ENCODE measurements around the gene FOXP3.

Gene FOXP3

DNA sequence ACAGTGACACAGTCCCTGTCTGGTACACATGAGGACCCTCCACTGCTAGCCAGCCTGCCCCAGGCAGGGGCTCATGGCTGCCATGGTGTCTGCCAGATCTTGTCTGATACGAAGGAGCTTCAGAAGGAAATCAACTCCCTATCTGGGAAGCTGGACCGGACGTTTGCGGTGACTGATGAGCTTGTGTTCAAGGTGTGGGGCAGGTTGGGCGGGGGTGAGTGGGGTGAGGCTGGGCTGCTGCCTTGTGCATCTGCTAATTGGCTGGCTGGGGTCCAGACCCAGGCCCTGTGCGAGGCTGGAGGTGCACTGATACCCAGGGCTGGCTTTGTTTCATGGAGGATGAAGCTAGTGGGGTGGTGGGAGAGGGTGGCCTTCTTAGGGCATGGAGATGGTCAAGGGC is 15.4 kb downstream of the FOXP3 start:
- FAIRE-seq, result no peak

DNA sequence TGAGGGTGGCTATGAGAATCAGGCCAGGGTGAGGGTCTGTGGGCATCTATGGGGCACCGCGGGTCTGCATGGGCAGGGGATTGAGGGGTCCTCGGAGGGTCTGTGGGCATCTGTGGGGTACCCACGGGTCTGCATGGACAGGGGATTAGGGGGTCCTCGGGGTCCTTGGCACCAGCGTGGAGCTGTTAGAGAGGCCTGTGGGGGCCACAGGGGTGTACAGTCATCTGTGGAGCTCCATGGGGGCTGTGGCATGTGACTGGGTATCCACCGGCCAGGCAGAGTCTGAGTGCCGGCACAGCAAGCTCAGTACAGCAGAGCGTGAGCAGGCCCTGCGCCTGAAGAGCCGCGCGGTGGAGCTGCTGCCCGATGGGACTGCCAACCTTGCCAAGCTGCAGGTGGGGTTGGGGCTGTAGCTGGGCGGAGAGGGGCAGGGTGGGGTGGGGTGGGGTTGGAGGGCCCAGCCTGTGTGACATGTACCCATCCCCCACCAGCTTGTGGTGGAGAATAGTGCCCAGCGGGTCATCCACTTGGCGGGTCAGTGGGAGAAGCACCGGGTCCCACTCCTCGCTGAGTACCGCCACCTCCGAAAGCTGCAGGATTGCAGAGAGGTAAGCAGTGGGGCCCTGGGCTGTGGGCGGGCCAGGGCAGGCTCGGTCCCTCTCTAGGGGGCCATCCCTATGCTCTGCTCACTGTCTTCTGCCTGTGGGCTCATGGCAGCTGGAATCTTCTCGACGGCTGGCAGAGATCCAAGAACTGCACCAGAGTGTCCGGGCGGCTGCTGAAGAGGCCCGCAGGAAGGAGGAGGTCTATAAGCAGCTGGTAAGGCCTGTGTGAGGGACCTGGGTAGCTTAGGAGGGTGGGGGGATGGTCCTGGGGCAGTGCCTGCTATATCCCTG is 16.3 kb downstream of the FOXP3 start:
- no peak for FAIRE-seq

DNA sequence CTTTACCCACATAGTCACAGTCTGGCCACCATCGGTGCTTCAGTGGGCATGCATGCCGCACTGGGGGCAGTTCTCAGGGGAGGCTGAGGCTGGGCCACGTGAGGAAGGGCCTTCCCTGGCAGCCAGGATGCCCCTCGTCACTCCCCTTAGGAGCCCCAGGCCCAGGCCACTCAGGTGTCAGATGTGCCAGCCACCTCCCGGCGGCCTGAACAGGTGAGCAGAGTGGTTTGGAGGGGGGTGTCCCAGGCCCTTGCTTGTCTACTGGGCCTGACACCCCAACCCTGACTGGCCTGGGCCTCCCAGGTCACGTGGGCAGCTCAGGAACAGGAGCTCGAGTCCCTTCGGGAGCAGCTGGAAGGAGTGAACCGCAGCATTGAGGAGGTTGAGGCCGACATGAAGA is 17.2 kb downstream of the FOXP3 start:
- FAIRE-seq, result no peak

GRCh38 chrX:49246541-49246940 is 18.0 kb downstream of the FOXP3 start:
- FAIRE-seq, result no peak

- FAIRE-seq, result no peak
Observed at GRCh38 chrX:49244207-49244606, 20.3 kb downstream of the FOXP3 start.

DNA sequence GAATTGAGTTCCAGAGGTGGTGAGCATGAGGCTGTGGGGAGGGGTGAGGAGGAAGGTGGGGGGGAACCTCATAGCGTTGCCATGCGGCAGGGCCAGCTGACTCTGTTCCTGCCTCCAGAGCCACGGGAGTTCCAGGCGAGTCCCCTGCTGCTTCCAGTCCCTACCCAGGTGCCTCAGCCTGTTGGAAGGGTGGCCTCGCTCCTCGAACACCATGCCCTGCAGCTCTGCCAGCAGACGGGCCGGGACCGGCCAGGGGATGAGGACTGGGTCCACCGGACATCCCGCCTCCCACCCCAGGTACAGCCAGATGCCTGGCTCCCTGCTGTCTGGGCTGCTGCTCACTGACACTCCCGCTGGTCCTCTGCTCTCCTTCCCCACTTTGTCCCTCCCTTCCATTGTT is 21.3 kb downstream of the FOXP3 start:
- no peak for FAIRE-seq

- no peak for FAIRE-seq
Observed at GRCh38 chrX:49242545-49243066, 21.9 kb downstream of the FOXP3 start.

DNA sequence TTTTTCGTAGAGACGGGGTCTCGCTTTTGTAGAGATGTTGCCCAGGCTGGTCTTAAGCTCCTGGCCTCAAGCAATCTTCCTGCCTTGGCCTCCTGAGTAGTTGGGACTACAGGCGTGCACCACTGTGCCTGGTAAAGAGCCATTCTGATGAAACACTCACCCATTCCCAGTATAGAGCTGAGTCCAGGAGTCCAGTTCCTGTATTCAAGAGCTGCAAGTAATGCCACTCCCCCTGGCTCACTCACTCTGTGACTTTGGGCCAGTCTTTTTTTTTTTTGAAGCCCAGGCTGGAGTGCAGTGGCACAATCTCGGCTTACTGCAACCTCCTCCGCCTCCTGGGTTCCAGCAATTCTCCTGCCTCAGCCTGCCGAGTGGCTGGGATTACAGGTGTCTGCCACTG is 25.8 kb downstream of the FOXP3 start:
- FAIRE-seq, result no peak

GRCh38 chrX:49237060-49237459 is 27.4 kb downstream of the FOXP3 start:
- FAIRE-seq, result no peak

DNA sequence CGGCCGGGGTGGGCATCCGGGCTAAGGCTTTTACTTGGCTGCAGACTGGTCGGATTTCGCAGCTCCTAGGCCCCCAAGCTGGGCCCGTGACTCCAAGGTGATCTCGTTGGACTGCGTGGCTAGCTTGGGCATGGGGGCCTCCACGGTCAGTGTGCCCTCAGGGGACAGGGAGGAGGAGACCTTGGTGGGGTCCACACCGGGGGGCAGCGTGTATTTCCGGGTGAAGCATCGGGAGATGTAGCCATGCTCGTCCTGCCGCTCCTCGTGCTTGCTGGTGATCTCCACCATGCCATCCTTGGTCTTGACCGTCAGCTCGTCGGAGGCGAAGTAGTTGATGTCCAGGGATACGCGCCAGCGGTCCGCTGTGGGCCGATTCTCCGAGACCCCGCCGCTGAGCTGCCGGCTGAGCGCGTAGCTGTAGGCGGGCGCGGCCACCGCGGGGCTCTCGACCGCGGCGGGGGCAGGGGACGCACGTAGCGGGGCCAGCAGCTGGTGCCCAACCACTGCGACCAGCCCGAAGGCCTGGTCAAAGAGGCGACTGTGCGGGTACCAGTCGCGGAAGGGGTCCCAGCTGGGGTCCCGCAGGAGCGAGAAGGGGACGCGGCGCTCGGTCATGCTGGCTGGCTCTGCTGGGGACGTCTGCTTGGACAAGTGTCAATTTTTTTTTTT is 30.5 kb downstream of the FOXP3 start:
- FAIRE-seq, result no peak

DNA sequence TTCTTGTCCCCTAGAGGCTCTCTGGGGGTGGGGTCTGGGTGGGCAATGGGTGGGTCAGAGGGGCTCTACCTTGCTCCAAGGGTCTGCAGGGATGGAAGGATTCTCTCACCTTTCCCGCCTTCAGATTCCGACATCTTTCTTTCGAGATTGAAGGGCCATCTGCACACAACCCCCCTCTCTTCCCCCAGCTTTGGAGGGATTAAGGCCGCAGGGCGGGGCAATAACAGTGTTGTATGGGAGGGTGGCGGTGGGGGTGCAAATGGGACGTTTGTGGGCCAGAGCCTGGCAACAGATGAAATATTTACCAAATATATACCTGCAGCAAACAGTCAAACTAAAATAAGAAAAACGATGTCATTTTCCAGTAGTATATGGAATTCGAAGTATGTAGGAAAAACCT is 31.3 kb downstream of the FOXP3 start, which contains the start of gene CACNA1F:
Gene CACNA1F (minus strand): TSS at position 165 of the 400 bp plus-strand sequence. CDS start 31 bp downstream, at position 134.
- FAIRE-seq, result no peak

DNA sequence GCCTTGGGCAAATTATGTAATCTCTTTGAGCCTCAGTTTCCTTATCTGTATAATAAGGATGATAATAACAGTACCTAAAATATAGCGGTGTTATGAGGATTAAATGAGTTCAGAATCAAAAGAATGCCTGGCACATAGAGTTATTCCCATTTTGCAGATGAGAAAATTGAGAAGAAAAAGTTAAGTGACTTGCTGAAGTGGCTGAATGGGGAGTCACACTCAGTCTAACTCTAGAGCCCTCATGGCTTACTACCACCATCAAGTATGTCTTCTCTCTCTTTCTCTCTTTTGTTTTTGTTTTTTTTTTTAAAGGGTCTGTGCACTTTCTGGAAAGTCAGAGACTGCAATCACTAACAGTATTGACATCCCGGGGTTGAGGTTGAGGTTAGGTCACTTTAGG is 32.0 kb downstream of the FOXP3 start:
- no peak for FAIRE-seq

- no peak for FAIRE-seq
Observed at GRCh38 chrX:49231333-49232000, 33.0 kb downstream of the FOXP3 start.

- FAIRE-seq, result no peak
Observed at GRCh38 chrX:49230500-49231232, 33.8 kb downstream of the FOXP3 start.

- FAIRE-seq, result no peak
Observed at GRCh38 chrX:49228185-49228584, 36.3 kb downstream of the FOXP3 start.

DNA sequence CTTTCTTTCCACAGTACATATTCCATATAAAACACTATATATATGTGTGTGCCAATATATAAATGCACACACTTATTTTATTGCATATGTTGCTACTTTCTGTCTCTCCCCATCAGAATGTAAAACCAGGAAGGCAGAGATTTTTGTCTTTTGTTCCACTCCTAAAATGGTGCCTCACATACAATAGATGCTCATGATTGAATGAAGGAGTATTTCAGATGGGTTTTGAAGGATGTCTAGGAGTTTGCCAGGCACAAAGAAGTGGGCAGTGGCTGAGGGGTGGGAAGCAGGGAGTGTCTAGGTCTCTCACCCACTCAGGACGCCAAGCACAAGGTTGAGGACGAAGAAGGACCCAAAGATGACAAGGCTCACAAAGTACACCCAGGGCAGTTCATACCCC is 36.8 kb downstream of the FOXP3 start:
- no peak for FAIRE-seq

DNA sequence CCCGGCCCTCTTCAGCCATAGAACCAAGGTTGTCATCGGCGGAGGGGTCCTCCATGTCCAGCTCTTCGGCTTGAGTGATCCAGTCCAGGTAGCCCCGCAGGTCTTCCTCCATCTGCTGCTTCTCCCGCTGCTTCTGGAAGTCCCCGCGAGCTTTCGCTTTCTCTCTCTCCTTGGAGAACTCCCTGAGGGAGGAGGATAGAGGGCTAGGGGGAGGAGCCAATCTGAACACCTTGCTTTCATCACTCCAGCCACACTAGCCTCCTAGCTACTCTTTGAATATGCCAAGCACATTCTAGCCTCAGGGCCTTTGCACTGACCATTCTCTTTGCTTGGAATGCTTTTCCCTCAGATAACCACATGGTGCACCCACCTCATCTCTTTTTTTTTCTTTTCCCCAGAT is 37.6 kb downstream of the FOXP3 start:
- FAIRE-seq, result no peak

GRCh38 chrX:49225858-49226257 is 38.7 kb downstream of the FOXP3 start:
- no peak for FAIRE-seq

DNA sequence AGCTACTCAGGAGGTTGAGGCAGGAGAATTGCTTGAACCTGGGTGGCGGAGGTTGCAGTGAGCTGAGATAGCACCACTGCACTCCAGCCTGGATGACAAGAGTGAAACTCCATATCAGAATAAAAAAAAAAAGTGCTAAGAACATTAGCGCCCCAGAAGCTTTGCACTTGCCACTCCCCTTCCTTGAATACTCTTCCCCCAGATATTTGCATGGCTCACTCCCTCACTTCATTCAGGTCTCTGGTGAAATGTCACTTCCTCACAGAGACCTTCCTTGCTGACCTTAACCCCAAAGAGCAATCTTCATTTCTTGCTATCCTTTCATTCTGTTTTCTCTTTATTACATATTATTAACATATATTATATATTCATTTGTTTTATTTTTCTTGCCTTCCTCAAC is 42.6 kb downstream of the FOXP3 start:
- FAIRE-seq, result no peak

DNA sequence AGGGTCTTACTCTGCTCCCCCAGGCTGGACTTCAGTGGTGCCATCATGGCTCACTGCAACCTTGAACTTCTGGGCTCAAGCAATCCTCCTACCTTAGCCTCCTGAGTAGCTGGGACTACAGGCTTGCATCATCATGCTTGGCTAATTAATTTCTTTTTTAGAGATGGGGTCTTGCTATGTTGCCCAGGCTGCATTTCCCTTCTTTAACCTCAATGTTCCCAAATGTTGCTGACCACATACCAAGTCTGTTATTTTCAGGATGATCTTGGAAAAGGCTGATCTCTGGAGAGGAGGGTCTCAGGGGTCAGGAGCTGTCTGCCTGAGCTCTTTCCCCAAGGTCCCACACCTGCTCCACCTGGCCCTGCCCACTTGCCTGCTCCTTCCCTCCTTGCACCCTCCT is 44.4 kb downstream of the FOXP3 start:
- FAIRE-seq, result no peak

GRCh38 chrX:49214996-49215526 is 49.4 kb downstream of the FOXP3 start:
- FAIRE-seq, result no peak

GRCh38 chrX:49214416-49214815 is 50.1 kb downstream of the FOXP3 start:
- no peak for FAIRE-seq

DNA sequence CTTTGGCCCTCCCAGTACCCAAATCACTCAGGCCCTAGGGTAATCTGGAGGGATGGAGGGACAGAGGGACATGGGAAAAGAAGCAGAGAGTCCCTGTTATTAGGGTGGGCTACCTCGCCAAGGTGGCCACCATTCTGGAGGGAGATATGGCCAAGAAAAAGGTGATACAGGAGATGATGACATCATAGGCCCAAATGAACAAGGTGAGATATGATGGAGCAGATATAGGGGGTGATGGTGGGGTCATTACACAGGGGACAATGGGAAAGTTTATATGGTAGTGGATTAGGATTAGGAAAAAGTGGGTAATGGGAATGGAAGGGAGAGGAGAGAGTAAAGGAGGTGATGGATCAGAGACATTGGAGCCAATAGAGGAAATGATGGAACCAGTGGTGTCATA is 51.6 kb downstream of the FOXP3 start:
- no peak for FAIRE-seq
